Spleen (tissue), 11 donors: Measurements from ENCODE around the gene TAB3. TPM values are rescaled to one million over a fixed set of nuclear protein-coding genes. Genes with fewer than 3 reads are reported as not detected.

ENCODE experiments used
- DNase-seq: peaks from one replicate; pipeline ENCODE4 v3.0.0-alpha.2; 2020
- H3K27ac ChIP-seq, 8 donors: fragments of 200-600 bp; sonication (generic) in 7 of 8; 1 replicate in 4 of 8; 2 replicates in 4 of 8; pipeline versions ENCODE4 v1.5.0 to v1.8.0; 2016 to 2021; ENCODE audit warnings: inconsistent platforms in 4 of 8, mild to moderate bottlenecking in 4 of 8, moderate library complexity in 1 of 8
- H3K27me3 ChIP-seq, 7 donors: fragments of 200-600 bp; sonication (generic) in 6 of 7; replicated peaks in 1 of 7; 1 replicate in 4 of 7; 2 replicates in 3 of 7; pipeline versions ENCODE4 v1.5.0 to v1.8.0; 2016 to 2021; ENCODE audit warnings: inconsistent platforms in 3 of 7, mild to moderate bottlenecking in 1 of 7
- H3K36me3 ChIP-seq, 6 donors: fragments of 200-600 bp; sonication (generic) in 5 of 6; 1 replicate in 4 of 6; 2 replicates in 2 of 6; pipeline versions ENCODE4 v1.5.0 to v1.8.0; 2016 to 2021; ENCODE audit warnings: inconsistent platforms in 2 of 6
- H3K4me1 ChIP-seq, 6 donors: fragments of 200-600 bp; sonication (generic) in 5 of 6; 1 replicate in 3 of 6; 2 replicates in 3 of 6; pipeline versions ENCODE4 v1.5.0 to v1.8.0; 2016 to 2021; ENCODE audit warnings: inconsistent platforms in 3 of 6
- H3K4me3 ChIP-seq, 8 donors: fragments of 200-600 bp; sonication (generic) in 7 of 8; 1 replicate in 4 of 8; 2 replicates in 4 of 8; pipeline versions ENCODE4 v1.5.0 to v1.8.0; 2016 to 2021; ENCODE audit warnings: inconsistent platforms in 4 of 8, mild to moderate bottlenecking in 4 of 8, moderate library complexity in 2 of 8
- H3K9me3 ChIP-seq, 8 donors: fragments of 200-600 bp; sonication (generic) in 7 of 8; 1 replicate in 4 of 8; 2 replicates in 4 of 8; pipeline versions ENCODE4 v1.5.0 to v1.8.0; 2016 to 2021; ENCODE audit warnings: inconsistent platforms in 4 of 8
- POLR2A ChIP-seq, 3 donors: fragments of 450-650 bp; IDR thresholded peaks; one replicate each; pipeline ENCODE4 v1.5.1; 2017; ENCODE audit warnings: antibody characterized with exemption in 3 of 3, mild to moderate bottlenecking in 1 of 3
- POLR2AphosphoS5 ChIP-seq, 3 donors: sonication (generic); formaldehyde crosslinking; IDR thresholded peaks; one replicate each; pipeline ENCODE4 v1.5.1; 2017; ENCODE audit warnings: antibody characterized with exemption in 3 of 3
- WGBS, 5 donors: extraction: QIAGEN DNeasy Blood & Tissue Kit in 3 of 5; methylation state at CpG; one replicate each; pipeline versions ENCODE4 v1.1.5 to v1.1.7; 2013 to 2018; 5-methylcytosine and 5-hydroxymethylcytosine counted together
- intact Hi-C: fragments of 100-400 bp; cut with DNase I; formaldehyde crosslinking; loops from one replicate; pipeline ENCODE4 v1.15.0; 2023; ENCODE audit warnings: low total_unique reads
- polyA plus RNA-seq, 3 donors: library from polyadenylated mRNA; stranded (reverse); fragments of 200-250 nt; gene quantifications; one replicate each; pipeline ENCODE4 v1.2.1, GENCODE V29; 2013
- total RNA-seq, 7 donors: library from RNA; depleted of rRNA in 3 of 7; stranded (reverse); fragments of >200 nt in 3 of 7; fragmentation: NEBNext Ultra II Directional in 4 of 7; extraction: Animal tissue kit (Norgen Biotek cat#: 25700) in 4 of 7; gene quantifications; one replicate each; pipeline versions ENCODE4 v1.1.0 to v1.2.1, GENCODE V29; 2016 to 2021
- TF ChIP-seq, protein P1 (sequence below), 11 experiments: fragments of 200-600 bp in 7 of 11; fragments of 450-650 bp in 4 of 11; sonication (generic) in 4 of 11; IDR thresholded peaks in 8 of 11; conservative IDR thresholded peaks in 3 of 11; 1 replicate in 7 of 11; 2 replicates in 4 of 11; pipeline versions ENCODE4 v1.4.0 to v1.8.0; 2016 to 2021; ENCODE audit warnings: antibody characterized with exemption in 11 of 11, inconsistent platforms in 4 of 11, mild to moderate bottlenecking in 1 of 11
- donor health status: healthy with polysubstance abuse.
- donor health status: DM: no; HTN: no; CAD: no; lungs with moderate emphysema.
- donor health status: DM: no; HTN: no; CAD: no.
- donor health status: Bipolar disorder and iron deficiency.
- donor health status: healthy.
- donor health status: DM: no; HTN: no; CAD: no.
- donor health status: DM: yes; HTN: yes; CAD: no.

Gene TAB3
- total and polyA plus RNA-seq, 10 donors, result 5.5 to 52.5 (median 19.3) TPM

DNA sequence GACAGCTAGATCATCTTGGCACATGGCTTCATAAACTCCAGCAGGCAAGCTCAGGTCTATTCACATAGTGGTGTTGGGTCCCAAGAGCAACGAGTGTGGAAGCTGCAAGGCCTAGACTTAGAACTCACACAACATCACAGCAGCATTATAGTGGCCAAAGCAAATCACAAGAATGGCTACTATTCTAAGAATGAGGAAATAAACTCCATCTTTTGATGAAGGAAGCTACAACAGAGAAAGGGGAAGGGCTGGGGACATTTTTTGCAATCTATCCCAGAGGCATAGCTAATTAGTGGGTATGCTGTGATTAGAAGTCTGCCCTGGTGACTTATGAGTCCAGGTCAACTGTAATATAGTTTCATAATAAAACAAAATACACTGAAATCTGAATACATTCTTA, 42.9 kb upstream of the TAB3 start:
- Histone ChIP-seq H3K9me3 (peaks cover 0 to 5% (median 0%) of the 10 kb centered on the region in 8 donors), H3K36me3 (no peaks in the 10 kb centered on the region), H3K27me3 (peaks cover 0 to 5% (median 0%) of the 10 kb centered on the region in 7 donors), H3K4me3 (no peak overlapping the region), H3K27ac (no peak overlapping the region), H3K4me1 (no peaks in the 10 kb centered on the region)
- no peak for TF ChIP-seq POLR2A (IDR thresholded peaks at IDR 0.05)
- TF ChIP-seq POLR2AphosphoS5 (IDR thresholded peaks at IDR 0.05), result no peak
- TF ChIP-seq, protein P1, sequence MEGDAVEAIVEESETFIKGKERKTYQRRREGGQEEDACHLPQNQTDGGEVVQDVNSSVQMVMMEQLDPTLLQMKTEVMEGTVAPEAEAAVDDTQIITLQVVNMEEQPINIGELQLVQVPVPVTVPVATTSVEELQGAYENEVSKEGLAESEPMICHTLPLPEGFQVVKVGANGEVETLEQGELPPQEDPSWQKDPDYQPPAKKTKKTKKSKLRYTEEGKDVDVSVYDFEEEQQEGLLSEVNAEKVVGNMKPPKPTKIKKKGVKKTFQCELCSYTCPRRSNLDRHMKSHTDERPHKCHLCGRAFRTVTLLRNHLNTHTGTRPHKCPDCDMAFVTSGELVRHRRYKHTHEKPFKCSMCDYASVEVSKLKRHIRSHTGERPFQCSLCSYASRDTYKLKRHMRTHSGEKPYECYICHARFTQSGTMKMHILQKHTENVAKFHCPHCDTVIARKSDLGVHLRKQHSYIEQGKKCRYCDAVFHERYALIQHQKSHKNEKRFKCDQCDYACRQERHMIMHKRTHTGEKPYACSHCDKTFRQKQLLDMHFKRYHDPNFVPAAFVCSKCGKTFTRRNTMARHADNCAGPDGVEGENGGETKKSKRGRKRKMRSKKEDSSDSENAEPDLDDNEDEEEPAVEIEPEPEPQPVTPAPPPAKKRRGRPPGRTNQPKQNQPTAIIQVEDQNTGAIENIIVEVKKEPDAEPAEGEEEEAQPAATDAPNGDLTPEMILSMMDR (IDR thresholded peaks at IDR 0.05 in 8 of 11, conservative IDR thresholded peaks at IDR 0.05 in 3 of 11), result no peak
- 57 to 93% (median 66%) methylated on average over 1 of the region's 1 CpG for WGBS, 5 donors
- DNase-seq, result no peak
- intact Hi-C loops, result no loop called here

DNA sequence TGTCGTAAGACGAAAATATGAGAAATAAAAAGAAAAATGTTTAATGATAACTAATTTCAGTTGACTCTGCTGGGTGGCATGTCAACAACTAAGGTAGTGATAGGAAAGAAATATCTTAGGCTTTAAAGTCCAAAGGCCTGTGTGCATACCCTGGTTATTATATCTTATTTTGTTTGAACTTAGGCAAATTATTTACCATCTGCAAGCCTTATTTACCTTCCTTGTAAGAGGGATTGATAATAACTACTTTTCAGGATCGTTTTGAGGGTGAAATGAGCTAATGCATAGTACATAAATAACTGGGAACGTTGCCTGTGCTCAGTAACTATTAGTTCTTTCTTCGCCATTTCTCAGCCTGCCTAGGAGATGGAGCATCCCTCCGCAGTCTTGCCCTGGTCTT, 41.6 kb upstream of the TAB3 start:
- 74 to 90% (median 77%) methylated on average over 6 of the region's 6 CpGs for WGBS, 5 donors
- TF ChIP-seq, protein P1 (IDR thresholded peaks at IDR 0.05 in 8 of 11, conservative IDR thresholded peaks at IDR 0.05 in 3 of 11), result no peak
- TF ChIP-seq POLR2A (IDR thresholded peaks at IDR 0.05), result no peak
- no peak for TF ChIP-seq POLR2AphosphoS5 (IDR thresholded peaks at IDR 0.05)
- peaks cover 0 to 5% (median 0%) of the 10 kb centered on the region in 8 donors for H3K9me3 ChIP-seq
- no peaks in the 10 kb centered on the region for H3K36me3 ChIP-seq
- no peak for DNase-seq
- no peaks in the 10 kb centered on the region for H3K27me3 ChIP-seq
- H3K4me3 ChIP-seq, result no peak overlapping the region
- H3K27ac ChIP-seq, result no peak overlapping the region
- no peaks in the 10 kb centered on the region for H3K4me1 ChIP-seq
- intact Hi-C loops, result no loop called here

DNA sequence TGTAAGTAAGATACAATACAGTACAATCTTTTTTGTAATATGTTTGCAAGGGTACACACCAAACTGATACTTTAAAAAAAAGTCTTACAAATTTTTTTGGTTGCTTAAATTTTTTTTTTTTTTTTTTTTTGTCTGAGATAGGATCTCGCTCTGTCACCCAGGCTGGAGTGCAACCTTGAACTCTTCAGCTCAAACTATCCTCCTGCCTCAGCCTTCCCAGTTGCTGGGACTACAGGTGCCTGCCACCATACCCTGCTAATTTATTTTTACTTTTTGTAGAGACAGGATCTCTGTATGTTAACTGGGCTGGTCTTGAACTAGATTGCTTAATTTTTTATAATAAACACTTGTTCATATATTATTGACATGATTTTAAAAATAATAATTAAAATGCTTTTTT, 41.1 kb upstream of the TAB3 start:
- no peak overlapping the region for H3K27ac ChIP-seq
- WGBS, 5 donors, result 68 to 89% (median 78%) methylated on average over 1 of the region's 1 CpG
- no peaks in the 10 kb centered on the region for H3K4me1 ChIP-seq
- DNase-seq, result no peak
- H3K27me3 ChIP-seq, result no peaks in the 10 kb centered on the region
- no peak overlapping the region for H3K4me3 ChIP-seq
- no peaks in the 10 kb centered on the region for H3K36me3 ChIP-seq
- no peak for TF ChIP-seq POLR2A (IDR thresholded peaks at IDR 0.05)
- H3K9me3 ChIP-seq, result peaks cover 0 to 5% (median 0%) of the 10 kb centered on the region in 8 donors
- intact Hi-C loops, result no loop called here

DNA sequence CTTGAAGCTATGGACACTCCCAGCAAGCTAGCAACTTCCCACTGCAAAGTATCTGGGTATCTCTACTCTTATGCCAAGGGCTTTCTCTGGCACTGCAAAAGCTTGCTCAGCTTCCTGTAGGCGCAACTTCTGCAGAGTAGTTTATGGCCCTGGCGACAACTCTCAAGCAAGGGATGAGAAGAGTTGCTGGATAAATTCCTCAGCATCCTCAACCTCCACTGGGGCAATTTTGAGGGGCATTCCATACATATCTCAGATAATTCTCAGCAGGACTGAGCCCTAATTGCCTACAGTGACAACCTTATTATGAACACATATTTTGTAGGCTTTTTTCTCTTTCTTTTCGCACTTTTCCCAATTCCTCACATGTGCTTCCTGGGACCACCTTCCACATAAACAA, 31.2 kb upstream of the TAB3 start:
- Histone ChIP-seq H3K27ac (no peak overlapping the region), H3K27me3 (peaks cover 0 to 3% (median 0%) of the 10 kb centered on the region in 7 donors), H3K4me3 (no peak overlapping the region), H3K4me1 (no peaks in the 10 kb centered on the region), H3K36me3 (no peaks in the 10 kb centered on the region), H3K9me3 (no peaks in the 10 kb centered on the region)
- TF ChIP-seq POLR2A (IDR thresholded peaks at IDR 0.05) (no peak), POLR2AphosphoS5 (IDR thresholded peaks at IDR 0.05) (no peak)
- TF ChIP-seq, protein P1 (IDR thresholded peaks at IDR 0.05 in 8 of 11, conservative IDR thresholded peaks at IDR 0.05 in 3 of 11), result no peak
- no peak for DNase-seq
- intact Hi-C loops, result no loop called here
- WGBS, 5 donors, result 74 to 89% (median 88%) methylated on average over 3 of the region's 3 CpGs

DNA sequence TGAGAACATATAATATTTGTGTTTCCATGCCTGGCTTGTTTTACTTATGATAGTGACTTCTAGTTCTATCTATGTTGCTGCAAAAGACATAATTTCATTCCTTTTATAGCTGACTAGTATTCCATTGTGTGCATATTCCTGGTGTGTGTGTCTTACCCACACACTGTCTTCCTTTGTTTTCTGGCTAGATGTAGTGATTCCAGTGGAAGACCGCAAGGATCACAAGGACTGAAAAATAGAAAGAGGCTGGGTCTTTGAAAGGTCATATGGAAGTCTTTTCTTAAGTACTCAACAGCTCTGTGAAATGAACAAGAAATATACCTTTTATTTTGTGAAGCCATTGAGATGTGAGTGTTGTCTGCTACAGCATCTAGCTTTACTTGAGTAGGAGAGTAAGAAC, 29.4 kb upstream of the TAB3 start:
- peaks cover 0 to 3% (median 0%) of the 10 kb centered on the region in 7 donors for H3K27me3 ChIP-seq
- WGBS, 5 donors, result 85 to 100% (median 95%) methylated on average over 1 of the region's 1 CpG
- H3K4me3 ChIP-seq, result no peak overlapping the region
- H3K27ac ChIP-seq, result no peak overlapping the region
- H3K9me3 ChIP-seq, result no peaks in the 10 kb centered on the region
- intact Hi-C loops, result no loop called here
- TF ChIP-seq POLR2AphosphoS5 (IDR thresholded peaks at IDR 0.05) (no peak), POLR2A (IDR thresholded peaks at IDR 0.05) (no peak)
- TF ChIP-seq, protein P1 (IDR thresholded peaks at IDR 0.05 in 8 of 11, conservative IDR thresholded peaks at IDR 0.05 in 3 of 11), result no peak
- no peaks in the 10 kb centered on the region for H3K4me1 ChIP-seq
- DNase-seq, result no peak
- H3K36me3 ChIP-seq, result no peaks in the 10 kb centered on the region
